HepG2 (cell line): ENCODE measurements around the gene PLAAT3. TPM values are rescaled to one million over a fixed set of nuclear protein-coding genes. Genes with fewer than 3 reads are reported as not detected.

Source experiments
- DPF2 ChIP-seq: sonication (generic); formaldehyde crosslinking; IDR thresholded peaks from 2 replicates; pipeline ENCODE4 v1.4.0; 2020; ENCODE audit warnings: mild to moderate bottlenecking, low read depth, missing genetic modification reagents, borderline replicate concordance
- HNF4G ChIP-seq, 2 experiments: sonication (generic) in 1 of 2; formaldehyde crosslinking in 1 of 2; IDR thresholded peaks; 2 replicates each; pipeline versions ENCODE4 v1.4.0 to v1.6.1; 2011 to 2020; ENCODE audit warnings: borderline replicate concordance in 2 of 2, low read depth in 2 of 2, mild to moderate bottlenecking in 2 of 2, low read length in 1 of 2, missing genetic modification reagents in 1 of 2, moderate library complexity in 1 of 2
- KLF11 ChIP-seq: IDR thresholded peaks from 2 replicates; pipeline ENCODE4 v1.6.1; 2016; ENCODE audit warnings: missing compliant biosample characterization
- KLF13 ChIP-seq: sonication (generic); formaldehyde crosslinking; IDR thresholded peaks from 2 replicates; pipeline ENCODE4 v1.4.0; 2020; ENCODE audit warnings: mild to moderate bottlenecking, missing genetic modification reagents
- MEIS2 ChIP-seq: sonication (generic); formaldehyde crosslinking; IDR thresholded peaks from 2 replicates; pipeline ENCODE4 v1.9.0; 2021; ENCODE audit warnings: mild to moderate bottlenecking, missing genetic modification reagents
- PPARG ChIP-seq: conservative IDR thresholded peaks from 2 replicates; pipeline ENCODE4 v1.6.1; 2016; ENCODE audit warnings: missing biosample characterization, missing genetic modification reagents
- RXRB ChIP-seq: IDR thresholded peaks from 2 replicates; pipeline ENCODE4 v1.6.1; 2016; ENCODE audit warnings: borderline replicate concordance, missing genetic modification reagents, missing compliant biosample characterization
- SMARCC2 ChIP-seq: fragments of 450-650 bp; IDR thresholded peaks from 2 replicates; pipeline ENCODE4 v1.6.1; 2017; ENCODE audit warnings: antibody characterized with exemption, mild to moderate bottlenecking
- TOPORS ChIP-seq: sonication (generic); formaldehyde crosslinking; IDR thresholded peaks from 2 replicates; pipeline ENCODE4 v1.8.0; 2023; ENCODE audit warnings: mild to moderate bottlenecking, missing genetic modification reagents
- ZNF329 ChIP-seq: sonication (generic); formaldehyde crosslinking; IDR thresholded peaks from 2 replicates; pipeline ENCODE4 v1.9.0; 2021; ENCODE audit warnings: low read depth, mild to moderate bottlenecking, missing genetic modification reagents
- ZNF672 ChIP-seq: sonication (generic); formaldehyde crosslinking; IDR thresholded peaks from 2 replicates; pipeline ENCODE4 v1.8.1; 2022; ENCODE audit warnings: missing genetic modification reagents
- ZNF674 ChIP-seq: sonication (generic); formaldehyde crosslinking; IDR thresholded peaks from 2 replicates; pipeline ENCODE4 v1.5.0; 2020; ENCODE audit warnings: low read depth, mild to moderate bottlenecking, missing genetic modification reagents
- ZNF720 ChIP-seq: sonication (generic); formaldehyde crosslinking; IDR thresholded peaks from 2 replicates; pipeline ENCODE4 v1.4.0; 2020; ENCODE audit warnings: missing genetic modification reagents
- polyA plus RNA-seq, 8 experiments: library from polyadenylated mRNA; depleted of rRNA in 3 of 8; stranded (reverse) in 7 of 8; unstranded in 1 of 8; fragments of >200 nt; fragmentation: Illumina TruSeq in 4 of 8; extraction: Trizol in 4 of 8; gene quantifications; 2 replicates each; pipeline versions ENCODE4 v1.2.1 to v1.2.3, GENCODE V29; 2011 to 2016; ENCODE audit warnings: low read depth in 4 of 8, missing spikeins in 1 of 8, mixed read lengths in 1 of 8; ENCODE audit not compliant: insufficient read depth in 1 of 8
- total RNA-seq, 5 experiments: library from RNA; depleted of rRNA; stranded (reverse); fragments of >200 nt; fragmentation: Illumina TruSeq; extraction: Trizol; gene quantifications; 2 replicates each; pipeline ENCODE4 v1.2.3, GENCODE V29; 2016; ENCODE audit warnings: low read depth in 1 of 5
- TF ChIP-seq, protein P1 (sequence below): sonication (generic); formaldehyde crosslinking; IDR thresholded peaks from 2 replicates; pipeline ENCODE4 v1.5.1; 2020; ENCODE audit warnings: mild to moderate bottlenecking, missing genetic modification reagents, moderate library complexity
- TF ChIP-seq, protein P2 (sequence below): IDR thresholded peaks from 2 replicates; pipeline ENCODE4 v1.6.1; 2012; ENCODE audit warnings: low read depth, low read length, improper control_type of control experiment
- TF ChIP-seq, protein P3 (sequence below): fragments of 450-650 bp; IDR thresholded peaks from 2 replicates; pipeline ENCODE4 v1.6.1; 2017
- TF ChIP-seq, protein P4 (sequence below): sonication (generic); formaldehyde crosslinking; IDR thresholded peaks from 2 replicates; pipeline ENCODE4 v1.5.1; 2020; ENCODE audit warnings: missing genetic modification reagents, mild to moderate bottlenecking, borderline replicate concordance
- TF ChIP-seq, protein P5 (sequence below): sonication (generic); formaldehyde crosslinking; conservative IDR thresholded peaks from 2 replicates; pipeline ENCODE4 v1.4.0; 2020; ENCODE audit warnings: mild to moderate bottlenecking, missing genetic modification reagents, moderate library complexity
- TF ChIP-seq, protein P6 (sequence below): sonication (generic); formaldehyde crosslinking; IDR thresholded peaks from 2 replicates; pipeline ENCODE4 v1.5.0; 2020; ENCODE audit warnings: missing genetic modification reagents, mild to moderate bottlenecking, borderline replicate concordance

Gene PLAAT3
- total and polyA plus RNA-seq, 2 of the 13 experiments (the other 11 are each of a cell fraction or from before 2014, with no cell fraction given), result 9.3 to 16.4 TPM

DNA sequence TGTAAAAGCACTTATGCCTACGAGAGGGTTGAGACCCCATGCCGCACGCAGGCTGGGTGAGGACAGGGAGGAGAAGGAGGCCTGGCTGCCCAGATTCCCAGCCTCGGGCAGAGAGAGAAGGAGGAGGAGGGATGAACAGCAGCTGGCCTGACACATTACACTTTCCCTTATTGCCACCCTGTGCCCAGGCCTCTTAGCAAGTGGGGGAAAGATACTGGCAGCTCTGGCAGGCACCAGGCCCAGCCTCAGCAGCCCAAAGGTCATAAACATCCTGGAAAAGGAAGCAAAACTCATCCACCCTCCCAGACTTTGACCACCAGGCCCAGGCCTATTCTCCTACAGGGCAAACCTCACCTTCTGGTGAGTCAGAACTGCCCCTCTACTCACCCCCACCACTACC, 4.7 kb downstream of the PLAAT3 start (continued):
- TF ChIP-seq, protein P1, sequence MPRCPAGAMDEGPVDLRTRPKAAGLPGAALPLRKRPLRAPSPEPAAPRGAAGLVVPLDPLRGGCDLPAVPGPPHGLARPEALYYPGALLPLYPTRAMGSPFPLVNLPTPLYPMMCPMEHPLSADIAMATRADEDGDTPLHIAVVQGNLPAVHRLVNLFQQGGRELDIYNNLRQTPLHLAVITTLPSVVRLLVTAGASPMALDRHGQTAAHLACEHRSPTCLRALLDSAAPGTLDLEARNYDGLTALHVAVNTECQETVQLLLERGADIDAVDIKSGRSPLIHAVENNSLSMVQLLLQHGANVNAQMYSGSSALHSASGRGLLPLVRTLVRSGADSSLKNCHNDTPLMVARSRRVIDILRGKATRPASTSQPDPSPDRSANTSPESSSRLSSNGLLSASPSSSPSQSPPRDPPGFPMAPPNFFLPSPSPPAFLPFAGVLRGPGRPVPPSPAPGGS (CRISPR knock-in tag), result no peak
- TF ChIP-seq, protein P2, sequence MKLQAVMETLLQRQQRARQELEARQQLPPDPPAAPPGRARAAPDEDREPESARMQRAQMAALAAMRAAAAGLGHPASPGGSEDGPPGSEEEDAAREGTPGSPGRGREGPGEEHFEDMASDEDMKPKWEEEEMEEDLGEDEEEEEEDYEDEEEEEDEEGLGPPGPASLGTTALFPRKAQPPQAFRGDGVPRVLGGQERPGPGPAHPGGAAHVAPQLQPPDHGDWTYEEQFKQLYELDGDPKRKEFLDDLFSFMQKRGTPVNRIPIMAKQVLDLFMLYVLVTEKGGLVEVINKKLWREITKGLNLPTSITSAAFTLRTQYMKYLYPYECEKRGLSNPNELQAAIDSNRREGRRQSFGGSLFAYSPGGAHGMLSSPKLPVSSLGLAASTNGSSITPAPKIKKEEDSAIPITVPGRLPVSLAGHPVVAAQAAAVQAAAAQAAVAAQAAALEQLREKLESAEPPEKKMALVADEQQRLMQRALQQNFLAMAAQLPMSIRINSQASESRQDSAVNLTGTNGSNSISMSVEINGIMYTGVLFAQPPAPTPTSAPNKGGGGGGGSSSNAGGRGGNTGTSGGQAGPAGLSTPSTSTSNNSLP, result no peak
- TF ChIP-seq, protein P3, sequence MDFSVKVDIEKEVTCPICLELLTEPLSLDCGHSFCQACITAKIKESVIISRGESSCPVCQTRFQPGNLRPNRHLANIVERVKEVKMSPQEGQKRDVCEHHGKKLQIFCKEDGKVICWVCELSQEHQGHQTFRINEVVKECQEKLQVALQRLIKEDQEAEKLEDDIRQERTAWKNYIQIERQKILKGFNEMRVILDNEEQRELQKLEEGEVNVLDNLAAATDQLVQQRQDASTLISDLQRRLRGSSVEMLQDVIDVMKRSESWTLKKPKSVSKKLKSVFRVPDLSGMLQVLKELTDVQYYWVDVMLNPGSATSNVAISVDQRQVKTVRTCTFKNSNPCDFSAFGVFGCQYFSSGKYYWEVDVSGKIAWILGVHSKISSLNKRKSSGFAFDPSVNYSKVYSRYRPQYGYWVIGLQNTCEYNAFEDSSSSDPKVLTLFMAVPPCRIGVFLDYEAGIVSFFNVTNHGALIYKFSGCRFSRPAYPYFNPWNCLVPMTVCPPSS, result no peak
- TF ChIP-seq ZNF329 (CRISPR knock-in tag), result no peak
- no peak for TF ChIP-seq ZNF720 (CRISPR knock-in tag)
- TF ChIP-seq KLF11 (CRISPR knock-in tag), result no peak
- TF ChIP-seq, protein P4, sequence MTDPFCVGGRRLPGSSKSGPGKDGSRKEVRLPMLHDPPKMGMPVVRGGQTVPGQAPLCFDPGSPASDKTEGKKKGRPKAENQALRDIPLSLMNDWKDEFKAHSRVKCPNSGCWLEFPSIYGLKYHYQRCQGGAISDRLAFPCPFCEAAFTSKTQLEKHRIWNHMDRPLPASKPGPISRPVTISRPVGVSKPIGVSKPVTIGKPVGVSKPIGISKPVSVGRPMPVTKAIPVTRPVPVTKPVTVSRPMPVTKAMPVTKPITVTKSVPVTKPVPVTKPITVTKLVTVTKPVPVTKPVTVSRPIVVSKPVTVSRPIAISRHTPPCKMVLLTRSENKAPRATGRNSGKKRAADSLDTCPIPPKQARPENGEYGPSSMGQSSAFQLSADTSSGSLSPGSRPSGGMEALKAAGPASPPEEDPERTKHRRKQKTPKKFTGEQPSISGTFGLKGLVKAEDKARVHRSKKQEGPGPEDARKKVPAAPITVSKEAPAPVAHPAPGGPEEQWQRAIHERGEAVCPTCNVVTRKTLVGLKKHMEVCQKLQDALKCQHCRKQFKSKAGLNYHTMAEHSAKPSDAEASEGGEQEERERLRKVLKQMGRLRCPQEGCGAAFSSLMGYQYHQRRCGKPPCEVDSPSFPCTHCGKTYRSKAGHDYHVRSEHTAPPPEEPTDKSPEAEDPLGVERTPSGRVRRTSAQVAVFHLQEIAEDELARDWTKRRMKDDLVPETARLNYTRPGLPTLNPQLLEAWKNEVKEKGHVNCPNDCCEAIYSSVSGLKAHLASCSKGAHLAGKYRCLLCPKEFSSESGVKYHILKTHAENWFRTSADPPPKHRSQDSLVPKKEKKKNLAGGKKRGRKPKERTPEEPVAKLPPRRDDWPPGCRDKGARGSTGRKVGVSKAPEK, result no peak
- no peak for TF ChIP-seq ZNF674
- peak; percentile 53 for TF ChIP-seq HNF4G (IDR thresholded peaks at IDR 0.05; ENCODE audit: borderline replicate concordance, low read depth, low read length)
- no peak for TF ChIP-seq HNF4G (CRISPR knock-in tag; IDR thresholded peaks at IDR 0.05; ENCODE audit: borderline replicate concordance, low read depth)
- TF ChIP-seq MEIS2 (CRISPR knock-in tag), result no peak
- TF ChIP-seq RXRB (CRISPR knock-in tag), result 0 out of 2 replicates have a peak, but pooled peaks have one; percentile 34
- TF ChIP-seq PPARG (CRISPR knock-in tag), result 0 out of 2 replicates have a peak, but pooled peaks have one; percentile 38
- no peak for TF ChIP-seq DPF2 (CRISPR knock-in tag)
- TF ChIP-seq ZNF672 (CRISPR knock-in tag), result no peak
- TF ChIP-seq, protein P5, sequence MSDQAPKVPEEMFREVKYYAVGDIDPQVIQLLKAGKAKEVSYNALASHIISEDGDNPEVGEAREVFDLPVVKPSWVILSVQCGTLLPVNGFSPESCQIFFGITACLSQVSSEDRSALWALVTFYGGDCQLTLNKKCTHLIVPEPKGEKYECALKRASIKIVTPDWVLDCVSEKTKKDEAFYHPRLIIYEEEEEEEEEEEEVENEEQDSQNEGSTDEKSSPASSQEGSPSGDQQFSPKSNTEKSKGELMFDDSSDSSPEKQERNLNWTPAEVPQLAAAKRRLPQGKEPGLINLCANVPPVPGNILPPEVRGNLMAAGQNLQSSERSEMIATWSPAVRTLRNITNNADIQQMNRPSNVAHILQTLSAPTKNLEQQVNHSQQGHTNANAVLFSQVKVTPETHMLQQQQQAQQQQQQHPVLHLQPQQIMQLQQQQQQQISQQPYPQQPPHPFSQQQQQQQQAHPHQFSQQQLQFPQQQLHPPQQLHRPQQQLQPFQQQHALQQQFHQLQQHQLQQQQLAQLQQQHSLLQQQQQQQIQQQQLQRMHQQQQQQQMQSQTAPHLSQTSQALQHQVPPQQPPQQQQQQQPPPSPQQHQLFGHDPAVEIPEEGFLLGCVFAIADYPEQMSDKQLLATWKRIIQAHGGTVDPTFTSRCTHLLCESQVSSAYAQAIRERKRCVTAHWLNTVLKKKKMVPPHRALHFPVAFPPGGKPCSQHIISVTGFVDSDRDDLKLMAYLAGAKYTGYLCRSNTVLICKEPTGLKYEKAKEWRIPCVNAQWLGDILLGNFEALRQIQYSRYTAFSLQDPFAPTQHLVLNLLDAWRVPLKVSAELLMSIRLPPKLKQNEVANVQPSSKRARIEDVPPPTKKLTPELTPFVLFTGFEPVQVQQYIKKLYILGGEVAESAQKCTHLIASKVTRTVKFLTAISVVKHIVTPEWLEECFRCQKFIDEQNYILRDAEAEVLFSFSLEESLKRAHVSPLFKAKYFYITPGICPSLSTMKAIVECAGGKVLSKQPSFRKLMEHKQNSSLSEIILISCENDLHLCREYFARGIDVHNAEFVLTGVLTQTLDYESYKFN (CRISPR knock-in tag), result peak; percentile 40; the same call in 1 of the 2 replicates
- no peak for TF ChIP-seq SMARCC2
- TF ChIP-seq, protein P6, sequence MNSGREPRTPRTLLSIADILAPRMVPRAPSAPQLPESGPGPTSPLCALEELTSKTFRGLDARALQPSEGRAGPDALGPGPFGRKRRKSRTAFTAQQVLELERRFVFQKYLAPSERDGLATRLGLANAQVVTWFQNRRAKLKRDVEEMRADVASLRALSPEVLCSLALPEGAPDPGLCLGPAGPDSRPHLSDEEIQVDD (CRISPR knock-in tag), result no peak
- TF ChIP-seq KLF13, result no peak
- no peak for TF ChIP-seq TOPORS (CRISPR knock-in tag)
